ENCODE results near the gene SKA1.

DNA sequence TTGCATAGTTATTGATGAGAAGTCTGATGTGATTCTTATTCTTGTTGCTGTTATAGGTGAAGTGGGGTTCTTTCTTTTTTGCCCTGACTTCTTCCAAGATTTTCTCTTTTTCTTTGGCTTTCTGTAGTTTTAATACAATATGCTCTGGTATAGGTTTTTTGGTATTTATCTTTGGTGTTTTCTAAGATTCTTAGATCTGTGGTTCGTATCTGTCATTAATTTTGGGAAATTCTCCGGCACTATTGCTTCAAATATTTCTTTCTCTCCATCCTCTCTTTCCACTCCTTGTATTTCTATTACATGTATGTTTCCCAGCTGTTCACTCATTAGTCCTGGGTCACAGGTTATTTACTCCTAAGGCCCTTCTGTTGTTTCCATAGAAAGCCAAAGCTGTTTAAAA lies 43.8 kb downstream of the SKA1 start:
- TF ChIP-seq, protein P1, sequence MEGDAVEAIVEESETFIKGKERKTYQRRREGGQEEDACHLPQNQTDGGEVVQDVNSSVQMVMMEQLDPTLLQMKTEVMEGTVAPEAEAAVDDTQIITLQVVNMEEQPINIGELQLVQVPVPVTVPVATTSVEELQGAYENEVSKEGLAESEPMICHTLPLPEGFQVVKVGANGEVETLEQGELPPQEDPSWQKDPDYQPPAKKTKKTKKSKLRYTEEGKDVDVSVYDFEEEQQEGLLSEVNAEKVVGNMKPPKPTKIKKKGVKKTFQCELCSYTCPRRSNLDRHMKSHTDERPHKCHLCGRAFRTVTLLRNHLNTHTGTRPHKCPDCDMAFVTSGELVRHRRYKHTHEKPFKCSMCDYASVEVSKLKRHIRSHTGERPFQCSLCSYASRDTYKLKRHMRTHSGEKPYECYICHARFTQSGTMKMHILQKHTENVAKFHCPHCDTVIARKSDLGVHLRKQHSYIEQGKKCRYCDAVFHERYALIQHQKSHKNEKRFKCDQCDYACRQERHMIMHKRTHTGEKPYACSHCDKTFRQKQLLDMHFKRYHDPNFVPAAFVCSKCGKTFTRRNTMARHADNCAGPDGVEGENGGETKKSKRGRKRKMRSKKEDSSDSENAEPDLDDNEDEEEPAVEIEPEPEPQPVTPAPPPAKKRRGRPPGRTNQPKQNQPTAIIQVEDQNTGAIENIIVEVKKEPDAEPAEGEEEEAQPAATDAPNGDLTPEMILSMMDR (IDR thresholded peaks at IDR 0.05), result no peak
- TF ChIP-seq POLR2AphosphoS5 (IDR thresholded peaks at IDR 0.05) (no peak), POLR2A (IDR thresholded peaks at IDR 0.05; ENCODE audit: low read depth) (no peak), EP300 (IDR thresholded peaks at IDR 0.05) (no peak)

Data from esophagus muscularis mucosa (tissue), 4 donors.